A549 (cell line): ENCODE data around the gene CXCL1. TPM values are rescaled to one million over a fixed set of nuclear protein-coding genes. Genes with fewer than 3 reads are reported as not detected.

Experiments used
- ATAC-seq, 2 experiments: fragments of 200-7000 bp in 1 of 2; fragments of >200 bp in 1 of 2; cut with Nextera tagmentation in 1 of 2; cut with Tn5 transposase in 1 of 2; 3 replicates each; pipeline versions ENCODE4 v1.8.0 to v1.9.1; 2018 to 2020; ENCODE audit warnings: mild to moderate bottlenecking in 1 of 2, moderate library complexity in 1 of 2
- CTCF ChIA-PET: fragments of 300-600 bp; sonication (Branson Sonifier 250); formaldehyde crosslinking; extraction: SDS; loops from one replicate; lab custom pipeline; 2021; ENCODE audit warnings: antibody characterized with exemption, inconsistent platforms; lab: Yijun Ruan, JAX
- POLR2A ChIA-PET: fragments of 350-600 bp; formaldehyde crosslinking; extraction: SDS; loops from one replicate; lab custom pipeline; 2021; ENCODE audit warnings: antibody characterized with exemption, inconsistent platforms; lab: Yijun Ruan, JAX
- DNase-seq, 2 experiments: peaks; one replicate each; pipeline versions ENCODE4 v3.0.0 to v3.0.0-alpha.2; 2011 to 2016; ENCODE audit warnings: low read depth in 1 of 2, low spot score in 1 of 2
- FAIRE-seq: peaks from 2 replicates; lab custom pipeline; 2011; peaks lifted over from hg19 to GRCh38; lab: Jason Lieb, UNC
- H3K27ac ChIP-seq, 2 experiments: fragments of >200 bp; sonication (Bioruptor Twin); formaldehyde crosslinking; 3 replicates each; pipeline ENCODE4 v1.5.1; 2016 to 2017
- H3K4me1 ChIP-seq: fragments of >200 bp; sonication (Bioruptor Twin); formaldehyde crosslinking; 3 replicates; pipeline ENCODE4 v1.6.1; 2016
- H3K4me2 ChIP-seq: fragments of >200 bp; sonication (Bioruptor Twin); formaldehyde crosslinking; 3 replicates; pipeline ENCODE4 v1.6.1; 2016
- H3K4me3 ChIP-seq: fragments of >200 bp; sonication (Bioruptor Twin); formaldehyde crosslinking; 3 replicates; pipeline ENCODE4 v1.5.1; 2016
- H3K9me3 ChIP-seq: fragments of >200 bp; sonication (Bioruptor Twin); formaldehyde crosslinking; 3 replicates; pipeline ENCODE4 v1.6.1; 2016
- ATOH8 ChIP-seq: fragments of 250-450 bp; sonication (Bioruptor Pico); IDR thresholded peaks from 2 replicates; pipeline ENCODE4 v1.5.0; 2020; ENCODE audit warnings: low read depth, mild to moderate bottlenecking, moderate library complexity
- BCL3 ChIP-seq: fragments of >200 bp; sonication (Bioruptor Twin); formaldehyde crosslinking; IDR thresholded peaks from 3 replicates; pipeline ENCODE4 v1.6.1; 2016
- BHLHE40 ChIP-seq: IDR thresholded peaks from 2 replicates; pipeline ENCODE4 v1.6.1; 2012; ENCODE audit warnings: low read depth, low read length, inconsistent platforms
- CBX2 ChIP-seq: fragments of 200-600 bp; sonication (generic); IDR thresholded peaks from 2 replicates; pipeline ENCODE4 v1.6.1; 2016; ENCODE audit warnings: low read depth, mild to moderate bottlenecking, borderline replicate concordance
- CEBPB ChIP-seq, 2 experiments: fragments of >200 bp in 1 of 2; sonication (Bioruptor Twin) in 1 of 2; formaldehyde crosslinking in 1 of 2; IDR thresholded peaks; 2 replicates each; pipeline ENCODE4 v1.6.1; 2012 to 2016
- ELK1 ChIP-seq: fragments of 150-350 bp; IDR thresholded peaks from 2 replicates; pipeline ENCODE4 v1.6.1; 2014; ENCODE audit warnings: low read depth, mild to moderate bottlenecking, low read length
- EP300 ChIP-seq, 2 experiments: fragments of >200 bp; sonication (Bioruptor Twin); formaldehyde crosslinking; IDR thresholded peaks; 2 replicates in 1 of 2; 3 replicates in 1 of 2; pipeline ENCODE4 v1.6.1; 2016 to 2017
- FOSL2 ChIP-seq, 2 experiments: fragments of 450-650 bp in 1 of 2; fragments of >200 bp in 1 of 2; sonication (Bioruptor Twin) in 1 of 2; formaldehyde crosslinking; IDR thresholded peaks; 2 replicates each; pipeline versions ENCODE4 v1.5.0 to v1.6.1; 2016 to 2020; ENCODE audit warnings: mild to moderate bottlenecking in 1 of 2, moderate library complexity in 1 of 2
- FOXS1 ChIP-seq: fragments of 250-450 bp; sonication (Bioruptor Pico); IDR thresholded peaks from 2 replicates; pipeline ENCODE4 v1.5.0; 2020; ENCODE audit warnings: mild to moderate bottlenecking, moderate library complexity
- GATA3 ChIP-seq: IDR thresholded peaks from 2 replicates; pipeline ENCODE4 v1.6.1; 2012; ENCODE audit warnings: borderline replicate concordance
- HDAC2 ChIP-seq: fragments of 200-600 bp; sonication (generic); IDR thresholded peaks from 2 replicates; pipeline ENCODE4 v1.6.1; 2016
- HES2 ChIP-seq: fragments of >200 bp; sonication (Bioruptor Twin); formaldehyde crosslinking; IDR thresholded peaks from 2 replicates; pipeline ENCODE4 v1.6.1; 2016
- JUN ChIP-seq, 2 experiments: fragments of >200 bp; sonication (Bioruptor Twin); formaldehyde crosslinking; IDR thresholded peaks; 2 replicates in 1 of 2; 3 replicates in 1 of 2; pipeline ENCODE4 v1.6.1; 2016 to 2017
- JUNB ChIP-seq: fragments of >200 bp; sonication (Bioruptor Twin); formaldehyde crosslinking; IDR thresholded peaks from 2 replicates; pipeline ENCODE4 v1.6.1; 2016
- PBX3 ChIP-seq: IDR thresholded peaks from 2 replicates; pipeline ENCODE4 v1.6.1; 2012
- RFX5 ChIP-seq: fragments of 450-650 bp; IDR thresholded peaks from 2 replicates; pipeline ENCODE4 v1.7.1; 2014; ENCODE audit warnings: antibody characterized with exemption, mild to moderate bottlenecking, moderate library complexity
- RNF2 ChIP-seq: fragments of 200-600 bp; sonication (generic); IDR thresholded peaks from 2 replicates; pipeline ENCODE4 v1.6.1; 2016; ENCODE audit warnings: low read depth, mild to moderate bottlenecking, antibody characterized with exemption, moderate library complexity, borderline replicate concordance
- ZFP36 ChIP-seq: fragments of 450-650 bp; IDR thresholded peaks from 2 replicates; pipeline ENCODE4 v1.6.1; 2014; ENCODE audit warnings: borderline replicate concordance; ENCODE audit not compliant: partially characterized antibody
- ZSCAN20 ChIP-seq: fragments of 250-450 bp; sonication (Bioruptor Pico); IDR thresholded peaks from 2 replicates; pipeline ENCODE4 v1.8.0; 2022; ENCODE audit warnings: mild to moderate bottlenecking, moderate library complexity
- WGBS: methylation state at CpG from one replicate; pipeline ENCODE4 v1.1.6; 2017; ENCODE audit errors: missing lambda C conversion rate; 5-methylcytosine and 5-hydroxymethylcytosine counted together
- polyA plus RNA-seq, 4 experiments: library from polyadenylated mRNA; depleted of rRNA in 3 of 4; stranded (reverse); fragments of >200 nt; fragmentation: RNase III in 1 of 4; extraction: RNeasy Plus Mini Kit Qiagen cat#74134 plus additional on column Dnase treatment in 1 of 4; gene quantifications; 2 replicates in 3 of 4; 3 replicates in 1 of 4; pipeline ENCODE4 v1.2.3, GENCODE V29; 2011 to 2017

Gene CXCL1
- polyA plus RNA-seq, 2 of the 4 experiments (the other 2 are of a cell fraction): 14.9 to 20.0 TPM

- no peak for TF ChIP-seq RNF2
- TF ChIP-seq FOXS1 (CRISPR knock-in tag): no peak
- no peak for TF ChIP-seq ZFP36
- no peak for TF ChIP-seq ZSCAN20 (CRISPR knock-in tag)
- TF ChIP-seq EP300 (IDR thresholded peaks at IDR 0.05): peak in 1 of 2 experiments; percentile 42; a peak in 1 of 5 replicates
- no peaks in the 10 kb centered on the region for H3K9me3 ChIP-seq
- ChIA-PET POLR2A (no interaction called here), CTCF (no interaction called here)
- ATAC-seq (peak in 1 of 2 experiments; percentile 51; a peak in 2 of 6 replicates), FAIRE-seq (no peak), DNase-seq (peak in 1 of 2 experiments; percentile 11)
- H3K4me1 ChIP-seq: peaks cover 17% of the 10 kb centered on the region
- no peak overlapping the region for H3K4me3 ChIP-seq
- peak overlapping the region; percentile 38 to 77; a peak in 5 of 6 replicates for H3K27ac ChIP-seq
- WGBS: 52% methylated on average over 4 of the region's 4 CpGs
- peak overlapping the region; percentile 44 for H3K4me2 ChIP-seq
Measured at GRCh38 chr4:73885574-73886267, 16.5 kb downstream of the CXCL1 start.

- ChIA-PET POLR2A (interaction anchor here (1.3 to 2.1 kb wide), 2 partner anchors 23 to 26 kb away, joined by 3 to 5 read pairs; no protein-coding TSS in a partner anchor), CTCF (no interaction called here)
- Histone ChIP-seq H3K9me3 (no peaks in the 10 kb centered on the region), H3K4me3 (no peak overlapping the region), H3K4me2 (peak overlapping the region; percentile 50; the same call in 2 of the 3 replicates), H3K27ac (peak overlapping the region; percentile 75 to 85), H3K4me1 (peaks cover 28% of the 10 kb centered on the region)
- WGBS: 56% methylated on average over 4 of the region's 4 CpGs
- FAIRE-seq (no peak), ATAC-seq (no peak), DNase-seq (no peak)
- no peak for TF ChIP-seq CBX2
Measured at GRCh38 chr4:73891326-73891725, 22.1 kb downstream of the CXCL1 start.

GRCh38 chr4:73891739-73892405, 22.7 kb downstream of the CXCL1 start:
- Histone ChIP-seq H3K4me1 (peaks cover 25% of the 10 kb centered on the region), H3K4me2 (peak overlapping the region; percentile 50), H3K9me3 (no peaks in the 10 kb centered on the region), H3K27ac (peak overlapping the region; percentile 75 to 85), H3K4me3 (no peak overlapping the region)
- peak; percentile 77; the same call in 1 of the 2 replicates for TF ChIP-seq HES2
- TF ChIP-seq EP300 (IDR thresholded peaks at IDR 0.05): peak; percentile 81 to 88; a peak in 4 of 5 replicates
- peak; percentile 68; the same call in 1 of the 3 replicates for TF ChIP-seq BCL3
- TF ChIP-seq BHLHE40: no peak
- TF ChIP-seq PBX3: no peak
- TF ChIP-seq JUNB: peak; percentile 72
- TF ChIP-seq ELK1: no peak
- peak; percentile 83 to 93 for TF ChIP-seq CEBPB (IDR thresholded peaks at IDR 0.05)
- TF ChIP-seq FOSL2 (IDR thresholded peaks at IDR 0.05): no peak
- peak; percentile 20; the same call in 1 of the 2 replicates for TF ChIP-seq FOSL2 (CRISPR knock-in tag; IDR thresholded peaks at IDR 0.05)
- peak; percentile 57 for TF ChIP-seq GATA3
- TF ChIP-seq JUN (IDR thresholded peaks at IDR 0.05): peak; percentile 59 to 67; a peak in 3 of 5 replicates
- no peak for TF ChIP-seq RFX5
- no peak for TF ChIP-seq HDAC2
- no peak for TF ChIP-seq ATOH8 (CRISPR knock-in tag)
- DNase-seq: peak in 1 of 2 experiments; percentile 39
- ChIA-PET POLR2A (interaction anchor here (1.3 to 2.1 kb wide), 2 partner anchors 23 to 25 kb away, joined by 3 to 5 read pairs; no protein-coding TSS in a partner anchor), CTCF (no interaction called here)
- 100% methylated on average over 1 of the region's 1 CpG for WGBS
- no peak for FAIRE-seq
- no peak for ATAC-seq
